C1 segment of cervical spinal cord (tissue), 14 donors: ENCODE measurements around the gene HTR3A.

ENCODE experiments used
- DNase-seq, 14 donors: peaks; one replicate each; lab custom pipeline; 2025; lab: John Stamatoyannopoulos, UW

HTR3A gene

DNA sequence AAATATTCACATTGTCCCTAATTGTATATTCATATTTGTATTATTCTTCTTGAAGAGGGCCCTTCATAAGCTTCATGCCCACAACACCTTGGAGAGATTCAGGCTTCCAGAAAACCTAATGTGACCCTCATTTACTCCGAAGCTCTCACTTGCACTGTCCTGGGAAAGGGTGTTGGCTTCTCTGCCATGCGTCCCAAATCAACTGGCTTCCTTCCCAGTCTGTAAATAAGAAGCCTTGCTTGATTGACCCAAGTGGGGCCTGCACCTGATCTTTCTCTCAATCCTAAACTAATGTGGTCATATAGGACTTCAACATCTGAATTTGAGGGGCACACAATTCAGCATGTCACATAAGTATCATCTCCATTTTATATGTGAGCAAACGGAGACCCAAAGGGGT is 44.1 kb downstream of the HTR3A start:
- no peak for DNase-seq

DNA sequence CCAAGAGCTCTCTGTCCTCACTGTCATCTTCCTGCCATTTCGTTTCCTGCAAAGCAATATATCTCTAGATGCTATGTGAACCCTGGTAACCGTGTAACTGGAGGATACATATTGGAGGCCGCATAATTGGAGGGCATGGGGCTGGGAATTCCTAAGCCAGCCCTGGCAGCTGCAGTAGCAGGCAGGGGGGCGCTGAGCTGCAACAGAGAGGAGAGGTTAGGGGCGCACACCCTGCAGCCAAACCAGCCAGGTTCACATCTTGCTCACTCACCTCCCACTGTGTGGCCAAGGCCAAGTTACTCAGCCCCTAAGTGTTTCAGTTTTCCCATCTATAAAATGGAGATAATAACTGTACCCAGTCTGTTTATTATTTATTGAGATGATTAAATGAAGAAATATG is 44.7 kb downstream of the HTR3A start:
- DNase-seq, result no peak

DNA sequence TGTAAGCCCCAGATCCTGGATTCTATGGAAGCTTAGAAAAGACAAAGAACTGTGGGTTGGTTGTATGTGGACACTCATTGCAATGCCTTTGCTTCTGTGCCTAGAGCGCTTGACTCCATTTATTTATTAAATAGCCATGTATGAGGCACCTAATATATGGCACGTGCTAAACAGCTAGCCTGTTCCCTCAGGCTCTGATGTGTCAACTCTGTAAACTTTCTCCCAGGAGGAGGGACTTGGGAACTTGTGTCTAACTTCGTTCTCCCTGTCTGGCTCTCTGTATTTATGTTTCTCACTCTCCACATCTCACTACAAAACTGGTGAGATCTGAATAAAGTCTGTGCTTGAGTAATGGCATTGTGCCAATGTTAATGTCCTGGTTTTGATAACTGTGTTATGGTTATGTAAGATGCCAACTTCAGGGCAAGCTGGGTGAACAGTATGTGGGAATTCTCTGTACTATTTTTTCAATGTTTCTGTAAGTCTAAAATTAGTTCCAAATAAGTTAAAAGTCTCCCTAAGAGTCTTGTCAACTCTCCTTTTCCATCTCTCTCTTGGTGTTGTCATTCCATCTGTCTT is 50.5 kb downstream of the HTR3A start:
- peak in 1 of 14 donors; percentile 13 for DNase-seq

DNA sequence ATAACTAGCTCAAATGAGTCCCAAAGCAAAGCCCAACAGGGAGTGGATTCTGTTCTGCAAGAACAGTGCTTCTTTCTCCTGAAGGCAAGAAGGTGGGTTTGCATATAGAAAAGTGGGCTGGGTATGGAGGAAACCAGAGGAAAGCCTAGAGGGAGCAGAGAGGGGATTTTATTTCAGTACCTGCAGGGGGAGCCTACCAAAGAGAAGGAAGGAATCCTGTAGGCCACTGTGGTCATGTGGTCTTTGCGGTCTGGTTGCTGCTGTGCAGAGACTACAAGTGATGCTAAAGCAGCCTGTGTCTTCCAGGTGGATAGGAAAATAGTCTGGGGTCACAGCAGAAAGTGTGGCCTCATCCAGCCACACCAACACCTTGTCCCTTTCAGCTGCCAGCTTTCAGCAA is 51.4 kb downstream of the HTR3A start:
- no peak for DNase-seq

DNA sequence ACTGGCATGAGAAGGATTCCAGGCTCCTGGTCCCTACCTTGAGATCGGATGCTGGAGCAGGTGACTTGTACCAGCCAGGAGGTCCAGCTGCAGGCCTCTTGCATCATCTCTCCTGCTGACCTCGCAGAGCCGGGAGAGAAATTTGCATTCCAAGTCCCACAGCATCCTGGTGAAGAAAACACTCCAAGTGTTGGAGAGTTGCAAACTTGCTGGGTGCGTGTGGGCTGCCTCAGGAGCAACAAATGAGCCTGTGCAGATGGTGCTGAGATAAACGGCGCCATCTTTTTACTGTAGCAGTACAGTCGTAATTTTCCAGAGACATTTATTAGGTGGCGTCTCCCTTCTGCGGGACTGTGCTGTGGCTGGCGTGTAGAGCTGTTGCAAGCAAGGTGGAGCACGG is 52.5 kb downstream of the HTR3A start:
- DNase-seq, result no peak

DNA sequence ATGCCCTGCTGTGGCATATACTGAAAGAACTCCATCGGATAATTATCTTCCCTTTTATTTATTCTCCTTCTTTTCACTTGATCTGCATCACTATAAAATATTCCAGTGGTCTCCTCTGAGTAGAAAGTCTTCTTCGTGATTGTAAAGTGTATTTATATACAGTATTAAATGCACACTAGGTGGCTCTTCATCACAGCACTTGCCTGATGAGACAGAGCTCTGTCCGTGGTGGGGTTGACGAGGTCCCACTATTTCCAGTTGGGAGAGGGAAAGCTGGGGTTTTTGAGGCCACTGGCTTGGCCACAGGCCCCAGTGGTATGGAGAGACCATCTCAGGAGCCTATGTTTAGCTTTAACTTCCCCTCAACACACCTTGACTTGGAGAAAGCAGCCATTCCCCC is 53.0 kb downstream of the HTR3A start:
- no peak for DNase-seq

DNA sequence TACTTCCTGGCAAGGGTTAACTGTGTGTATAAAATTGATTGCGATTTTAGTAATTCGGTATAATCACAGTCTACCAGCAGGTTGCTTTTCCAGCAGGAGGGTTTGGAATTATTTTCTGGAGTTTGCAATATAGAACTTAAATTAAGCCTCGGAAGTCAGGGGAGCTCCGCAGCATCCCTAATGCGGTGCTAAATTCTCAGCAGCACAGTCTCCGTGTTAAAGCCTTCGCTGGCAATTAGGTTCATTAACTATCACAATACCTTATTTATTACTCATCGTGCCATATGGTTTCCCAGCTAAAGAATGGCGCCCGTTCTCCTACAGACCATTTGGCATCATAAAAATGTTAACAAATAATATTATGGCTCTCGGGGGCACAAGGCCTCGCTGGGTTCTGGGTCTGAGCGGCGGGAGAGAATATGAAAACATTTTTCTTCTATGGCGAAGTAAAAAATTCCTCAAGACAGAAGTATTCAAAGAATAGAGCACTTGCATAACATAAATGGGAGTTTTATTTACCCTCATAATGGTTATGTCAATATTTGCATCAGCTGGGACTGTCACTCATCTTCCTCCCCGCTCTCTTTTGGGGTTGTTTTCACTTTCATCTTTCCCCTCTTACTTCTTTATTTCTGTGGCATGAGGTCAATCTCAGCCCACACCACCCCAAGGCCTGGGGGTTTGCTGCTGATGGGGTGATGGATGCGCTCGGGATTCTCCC is 56.5 kb downstream of the HTR3A start:
- DNase-seq, result no peak

DNA sequence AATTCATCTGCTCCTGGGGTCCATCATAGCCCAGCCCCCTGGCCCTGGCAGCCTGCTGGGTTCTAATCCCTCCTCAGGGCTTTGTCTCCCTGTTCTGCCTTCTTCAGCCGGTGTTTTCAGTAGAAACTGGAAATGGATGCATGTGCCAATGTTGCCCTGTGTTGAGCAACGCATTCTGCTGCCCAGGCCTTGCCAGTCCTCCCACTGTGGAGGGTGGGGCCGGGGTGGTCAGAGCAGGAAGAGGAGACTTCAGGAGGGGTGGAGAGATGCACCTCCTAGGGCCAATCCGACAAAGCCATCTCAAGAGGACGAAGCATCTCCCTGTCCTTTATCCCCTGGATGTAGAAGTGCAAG is 57.0 kb downstream of the HTR3A start:
- no peak for DNase-seq

DNA sequence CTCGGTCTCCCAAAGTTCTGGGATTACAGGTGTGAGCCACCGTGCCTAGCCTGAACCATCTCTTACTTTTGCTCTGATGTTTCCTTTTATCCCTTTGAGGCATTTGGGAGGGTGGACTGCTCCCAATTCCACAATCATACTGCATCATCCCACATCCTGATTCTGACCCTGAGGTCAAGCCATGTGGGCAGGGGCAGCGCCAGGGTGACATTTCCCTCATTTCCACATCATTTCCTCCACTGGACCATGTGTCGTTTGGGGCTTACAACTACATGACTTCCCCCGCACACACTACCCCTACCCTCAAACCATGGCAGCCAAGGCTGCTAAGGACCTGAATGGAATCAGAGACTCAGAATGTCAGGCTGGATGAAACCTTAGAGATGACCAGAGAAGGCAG is 58.2 kb downstream of the HTR3A start:
- no peak for DNase-seq

DNA sequence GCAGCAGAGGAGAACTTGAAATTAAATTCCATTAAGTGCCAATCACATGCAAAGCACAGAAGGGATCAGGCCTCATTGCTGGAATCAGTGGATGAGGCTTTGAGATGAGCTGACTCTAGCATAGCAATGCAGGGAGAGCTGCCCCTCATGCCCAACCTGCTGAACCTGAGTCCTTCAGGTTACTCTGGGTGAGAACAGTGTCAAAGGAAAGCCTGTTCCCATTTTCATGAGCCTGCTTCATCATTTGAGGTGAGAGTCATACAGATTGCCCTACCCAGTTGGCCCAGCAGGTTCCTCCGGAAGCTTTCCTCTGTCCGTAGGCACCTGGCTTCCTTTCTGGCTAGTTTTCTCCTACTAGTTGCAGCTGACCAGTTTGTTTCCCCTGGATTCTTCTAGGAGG is 58.7 kb downstream of the HTR3A start:
- DNase-seq, result no peak

DNA sequence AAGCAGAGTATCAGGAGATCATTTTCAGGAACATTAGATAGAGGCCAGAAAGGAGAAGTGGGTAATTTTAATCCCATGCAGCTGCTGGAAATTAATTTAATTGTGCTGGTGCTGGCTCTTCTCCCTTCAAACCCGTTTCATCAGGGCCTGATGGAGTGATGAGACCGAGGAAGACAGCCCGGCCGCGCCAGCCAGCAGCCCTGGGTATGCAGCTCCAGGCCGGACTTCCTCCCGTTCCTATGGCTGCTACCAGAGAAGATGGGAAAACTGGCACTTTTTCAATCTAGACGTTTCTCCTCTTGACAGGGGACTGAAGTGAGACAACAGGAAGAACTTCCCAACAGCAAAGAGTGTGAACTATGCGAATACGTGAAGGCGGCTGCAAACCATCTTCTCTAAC is 60.0 kb downstream of the HTR3A start:
- DNase-seq, result no peak

DNA sequence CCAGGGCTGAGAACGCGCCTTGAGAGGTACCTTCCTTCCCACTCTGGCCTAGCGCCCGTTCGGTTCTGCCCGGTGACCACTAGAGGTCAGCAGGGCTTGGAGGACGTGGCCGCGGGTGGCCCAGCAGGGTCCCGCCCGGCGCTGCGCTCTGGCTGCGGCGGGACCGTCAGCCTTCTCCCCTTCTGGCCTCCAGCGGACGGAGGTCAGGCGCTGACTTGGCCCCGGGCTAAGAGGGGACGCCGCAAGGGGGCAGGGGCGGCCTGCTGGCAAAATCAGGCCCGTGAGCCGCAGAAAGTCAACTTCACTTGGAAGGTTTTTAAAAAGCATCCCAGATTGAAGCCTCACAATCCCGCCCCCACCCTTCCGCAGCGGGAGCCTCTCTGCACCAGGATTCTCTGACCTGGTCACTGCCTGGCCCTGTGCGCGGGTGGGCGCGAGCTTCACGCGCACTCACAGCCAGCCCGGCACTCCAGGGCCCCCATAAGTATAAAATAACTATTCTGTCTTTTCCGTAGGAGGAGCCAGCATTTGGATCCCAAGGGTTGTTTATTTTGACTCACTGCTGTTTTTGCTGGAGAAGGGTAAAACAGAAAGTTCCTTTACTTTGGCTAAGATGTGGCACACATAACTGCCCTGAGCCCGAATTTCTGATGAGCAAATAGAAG is 61.4 kb downstream of the HTR3A start:
- DNase-seq, result peak in 13 of 14 donors; percentile 17 to 73 (median 52)

DNA sequence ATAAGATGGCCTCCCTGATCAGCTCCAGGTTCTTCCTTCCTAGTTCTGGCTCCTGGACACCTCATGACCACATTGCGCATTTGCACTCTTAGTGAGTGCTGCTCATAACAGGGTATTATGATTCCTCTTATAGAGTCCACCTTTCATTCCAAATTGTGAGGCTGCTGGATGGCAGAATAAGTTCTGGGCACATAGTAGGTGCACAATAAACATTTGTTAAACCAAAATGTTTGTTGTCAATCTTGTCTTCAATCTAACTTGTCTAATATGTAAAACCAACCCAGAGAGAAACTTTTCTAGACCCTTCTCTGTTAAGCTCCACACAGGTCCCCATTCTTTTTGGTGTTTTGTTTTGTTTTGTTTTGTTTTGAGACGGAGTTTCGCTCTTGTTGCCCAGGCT is 62.0 kb downstream of the HTR3A start:
- no peak for DNase-seq

DNA sequence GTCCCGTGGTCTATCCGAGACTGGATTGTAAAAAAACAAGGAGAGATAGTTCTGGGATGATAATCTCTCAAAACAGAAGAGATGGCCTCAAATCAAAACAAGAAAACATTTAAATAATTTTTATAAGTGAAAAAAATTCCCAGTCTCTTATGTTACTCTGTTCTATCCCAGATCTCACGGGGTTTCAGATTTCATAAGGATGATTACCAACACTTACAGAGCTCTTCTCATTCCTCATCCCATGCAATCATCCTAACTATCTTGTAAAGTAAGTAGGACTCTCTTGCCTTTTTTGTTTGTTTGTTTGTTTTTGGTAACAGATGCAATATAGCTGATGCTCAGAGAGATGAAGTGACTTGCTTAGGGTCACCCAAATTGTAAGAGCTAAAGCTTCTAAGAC is 64.6 kb downstream of the HTR3A start:
- no peak for DNase-seq
